RWPE2 (cell line): Measurements from ENCODE around the gene AASDHPPT.

Experiments used
- ATAC-seq: fragments of 200-7000 bp; cut with Tn5 transposase; 3 replicates; pipeline ENCODE4 v1.9.1; 2021; ENCODE audit warnings: low read depth
- DNase-seq: peaks from one replicate; pipeline ENCODE4 v3.0.0-alpha.2; 2020; ENCODE audit warnings: low spot score
- H3K27ac ChIP-seq: fragments of 450-650 bp; 2 replicates; pipeline ENCODE4 v1.5.1; 2017; ENCODE audit warnings: mild to moderate bottlenecking; ENCODE audit not compliant: poor library complexity, severe bottlenecking
- H3K27me3 ChIP-seq: fragments of 250-450 bp; sonication (Bioruptor Pico); 2 replicates; pipeline ENCODE4 v1.5.1; 2021; ENCODE audit warnings: mild to moderate bottlenecking, moderate library complexity; ENCODE audit not compliant: insufficient read depth, poor library complexity, severe bottlenecking
- H3K36me3 ChIP-seq: fragments of 250-450 bp; sonication (Bioruptor Pico); 2 replicates; pipeline ENCODE4 v1.5.1; 2020; ENCODE audit warnings: low read depth, mild to moderate bottlenecking, moderate library complexity
- H3K4me1 ChIP-seq: fragments of 250-450 bp; sonication (Bioruptor Pico); 2 replicates; pipeline ENCODE4 v1.5.1; 2021; ENCODE audit warnings: mild to moderate bottlenecking, moderate library complexity; ENCODE audit not compliant: insufficient read depth, poor library complexity, severe bottlenecking
- H3K4me3 ChIP-seq: fragments of 250-450 bp; sonication (Bioruptor Pico); 2 replicates; pipeline ENCODE4 v1.5.1; 2021; ENCODE audit warnings: mild to moderate bottlenecking, moderate library complexity; ENCODE audit not compliant: severe bottlenecking
- H3K9me3 ChIP-seq: fragments of 250-450 bp; sonication (Bioruptor Pico); 2 replicates; pipeline ENCODE4 v1.5.1; 2021; ENCODE audit warnings: mild to moderate bottlenecking, moderate library complexity; ENCODE audit not compliant: severe bottlenecking
- CTCF ChIP-seq: fragments of 450-650 bp; IDR thresholded peaks from one replicate; pipeline ENCODE4 v1.5.1; 2017; ENCODE audit warnings: mild to moderate bottlenecking, moderate library complexity; ENCODE audit not compliant: poor library complexity, severe bottlenecking

Gene AASDHPPT

GRCh38 chr11:106091480-106092123, 14.1 kb downstream of the AASDHPPT start:
- H3K36me3 ChIP-seq = peaks cover 97% of the 10 kb centered on the region
- TF ChIP-seq CTCF = no peak
- DNase-seq (no peak), ATAC-seq (peak; percentile 91)
- peaks cover 49% of the 10 kb centered on the region for H3K4me1 ChIP-seq
- H3K9me3 ChIP-seq = no peaks in the 10 kb centered on the region
- H3K27ac ChIP-seq = peak overlapping the region; percentile 4
- no peak overlapping the region for H3K4me3 ChIP-seq
- H3K27me3 ChIP-seq = no peaks in the 10 kb centered on the region

- no peak overlapping the region for H3K27ac ChIP-seq
- H3K36me3 ChIP-seq = peaks cover 97% of the 10 kb centered on the region
- no peak overlapping the region for H3K4me3 ChIP-seq
- H3K4me1 ChIP-seq = peaks cover 40% of the 10 kb centered on the region
- ATAC-seq (no peak), DNase-seq (no peak)
- TF ChIP-seq CTCF = no peak
- H3K27me3 ChIP-seq = no peaks in the 10 kb centered on the region
- H3K9me3 ChIP-seq = no peaks in the 10 kb centered on the region
Measured at GRCh38 chr11:106092446-106092845, 15.0 kb downstream of the AASDHPPT start.

DNA sequence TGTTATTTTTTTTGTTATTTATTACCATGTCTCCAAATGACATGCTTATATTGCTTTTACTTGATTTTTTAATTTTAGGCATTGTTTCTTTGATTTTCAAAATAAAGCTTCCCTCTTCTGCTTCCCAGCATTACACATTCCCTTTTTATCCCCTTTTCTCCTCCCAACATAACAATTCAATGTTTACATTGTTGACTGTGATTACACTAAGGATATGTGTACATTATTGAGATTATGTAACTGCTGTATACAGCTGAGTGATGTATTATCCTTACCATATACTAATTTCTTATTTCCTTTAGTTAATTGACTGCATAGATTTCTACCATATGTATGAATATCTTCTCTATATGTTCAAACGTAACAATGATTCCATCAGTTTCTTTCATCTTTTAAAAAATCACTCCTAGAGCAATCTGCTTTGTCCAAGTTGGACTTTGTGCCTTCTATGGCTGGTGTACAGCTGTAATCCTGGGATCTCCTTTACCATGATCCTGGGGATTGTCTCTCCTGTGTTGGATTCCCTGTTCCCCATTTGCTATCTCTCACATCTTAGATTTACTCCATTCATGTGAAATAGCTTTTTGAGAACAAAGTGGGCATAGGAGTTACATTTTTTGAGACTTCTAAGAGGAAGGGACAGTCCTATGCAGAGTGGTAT, 21.6 kb downstream of the AASDHPPT start:
- TF ChIP-seq CTCF = no peak
- DNase-seq (no peak), ATAC-seq (no peak)
- no peaks in the 10 kb centered on the region for H3K9me3 ChIP-seq
- H3K4me3 ChIP-seq = no peak overlapping the region
- H3K36me3 ChIP-seq = peaks cover 43% of the 10 kb centered on the region
- H3K27me3 ChIP-seq = no peaks in the 10 kb centered on the region
- H3K27ac ChIP-seq = no peak overlapping the region
- H3K4me1 ChIP-seq = peaks cover 2% of the 10 kb centered on the region

- Histone ChIP-seq H3K27ac (no peak overlapping the region), H3K36me3 (peaks cover 19% of the 10 kb centered on the region), H3K9me3 (no peaks in the 10 kb centered on the region), H3K27me3 (no peaks in the 10 kb centered on the region), H3K4me1 (no peaks in the 10 kb centered on the region), H3K4me3 (no peak overlapping the region)
- ATAC-seq (no peak), DNase-seq (no peak)
- no peak for TF ChIP-seq CTCF
Measured at GRCh38 chr11:106101370-106101769, 23.9 kb downstream of the AASDHPPT start.

- Histone ChIP-seq H3K36me3 (peaks cover 15% of the 10 kb centered on the region), H3K4me3 (no peak overlapping the region), H3K4me1 (no peaks in the 10 kb centered on the region), H3K9me3 (no peaks in the 10 kb centered on the region), H3K27me3 (no peaks in the 10 kb centered on the region), H3K27ac (no peak overlapping the region)
- DNase-seq (no peak), ATAC-seq (no peak)
- TF ChIP-seq CTCF = no peak
Measured at GRCh38 chr11:106101819-106102218, 24.4 kb downstream of the AASDHPPT start.
